T follicular helper cell (primary cell): ENCODE data around the gene CDK2AP2.

Experiments
- DNase-seq: peaks from one replicate; pipeline ENCODE4 v3.0.0-alpha.2; 2020; ENCODE audit warnings: low read depth

CDK2AP2 gene

DNA sequence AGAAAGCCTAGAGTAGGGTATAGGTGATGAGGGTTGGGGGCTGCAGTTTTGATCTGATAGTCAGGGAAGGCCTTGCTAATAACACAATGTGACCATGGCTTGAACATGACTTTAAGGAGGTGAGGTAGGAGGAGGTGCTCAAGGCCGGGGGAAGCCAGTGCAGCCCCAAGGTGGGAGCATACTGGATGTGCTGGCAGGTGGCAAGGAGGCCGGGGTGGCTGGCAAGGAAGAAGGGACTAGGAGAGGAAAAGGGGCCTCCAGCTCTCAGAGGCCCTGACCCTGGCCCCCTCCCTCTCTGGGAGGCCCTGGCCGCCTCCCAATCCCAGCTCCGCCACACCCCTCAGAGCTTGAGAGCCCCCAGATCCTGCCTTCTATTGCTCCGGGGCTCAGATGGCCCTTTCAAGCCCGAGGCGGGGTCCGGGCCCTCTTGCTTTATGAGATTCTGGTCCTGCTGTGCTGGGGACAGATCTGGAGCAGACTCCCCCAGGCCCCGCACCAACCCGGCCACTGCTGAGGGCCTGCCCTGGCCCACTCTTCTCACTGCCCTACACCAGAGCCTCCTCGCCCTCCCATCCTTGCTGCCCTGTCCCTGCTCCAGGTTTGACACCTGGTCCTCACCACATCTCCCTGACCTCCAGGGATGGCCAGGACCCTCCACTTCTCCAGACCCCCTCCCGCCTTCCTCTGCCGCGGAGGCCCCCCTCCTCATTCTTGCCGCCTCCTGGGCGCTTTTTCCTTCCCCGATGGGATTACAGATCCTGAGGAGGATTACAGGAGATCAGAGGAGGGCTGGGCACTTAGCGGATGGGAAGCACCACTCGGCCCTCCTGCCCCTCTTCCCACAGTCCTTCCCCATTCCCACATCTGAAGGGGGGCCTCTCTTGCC lies 4.6 kb downstream of the CDK2AP2 start:
- DNase-seq = no peak

DNA sequence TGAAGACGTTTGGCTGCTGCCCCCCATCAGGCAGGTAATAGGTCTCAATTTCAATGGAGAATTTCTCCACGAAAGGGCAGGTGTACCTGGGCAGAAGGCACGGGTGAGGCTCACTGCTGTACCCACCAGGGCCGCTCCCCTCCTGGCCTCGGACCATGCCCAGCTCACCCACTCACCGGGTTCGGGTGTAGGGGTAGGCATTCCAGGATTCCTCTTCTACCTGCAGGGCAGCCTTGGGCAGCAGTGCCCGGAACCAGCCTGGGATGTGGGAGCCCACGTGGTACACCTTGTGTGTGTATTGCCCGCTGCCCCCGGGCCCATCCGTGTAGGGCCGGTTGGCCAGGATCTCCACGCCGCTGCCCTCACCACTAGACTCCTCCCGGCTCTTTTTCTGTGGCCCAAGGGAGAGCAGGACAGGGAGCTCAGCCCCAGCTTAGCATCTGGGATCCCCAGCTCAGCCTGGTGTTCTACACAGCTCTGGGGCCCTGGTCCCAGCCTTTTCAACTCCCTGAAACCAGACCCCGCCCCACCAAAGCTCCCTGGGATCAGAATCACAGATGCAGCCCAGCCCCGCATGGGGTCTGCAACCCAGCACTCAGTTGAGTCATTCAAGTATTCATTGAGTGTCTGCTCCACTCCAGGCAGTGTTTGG lies 5.5 kb downstream of the CDK2AP2 start:
- no peak for DNase-seq

DNA sequence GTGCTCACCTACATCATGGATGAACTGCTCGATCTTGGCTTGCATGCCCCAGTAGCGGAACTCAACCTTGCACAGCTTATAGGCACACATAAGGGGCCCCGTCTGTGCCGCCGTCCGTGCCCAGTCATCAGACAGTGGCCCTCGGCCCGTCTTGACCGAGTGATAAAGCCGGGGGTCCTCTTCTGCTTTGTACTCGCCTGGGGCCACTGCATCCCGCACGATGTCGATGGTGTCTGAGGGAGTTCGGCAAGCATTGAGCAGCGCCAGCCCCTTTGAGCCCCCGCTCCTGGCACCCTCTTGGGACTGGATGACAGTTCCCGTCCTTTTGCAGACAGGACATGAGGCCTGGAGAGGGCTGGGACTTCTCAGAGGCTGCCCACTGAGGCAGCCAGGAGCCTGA lies 6.1 kb downstream of the CDK2AP2 start:
- no peak for DNase-seq

DNA sequence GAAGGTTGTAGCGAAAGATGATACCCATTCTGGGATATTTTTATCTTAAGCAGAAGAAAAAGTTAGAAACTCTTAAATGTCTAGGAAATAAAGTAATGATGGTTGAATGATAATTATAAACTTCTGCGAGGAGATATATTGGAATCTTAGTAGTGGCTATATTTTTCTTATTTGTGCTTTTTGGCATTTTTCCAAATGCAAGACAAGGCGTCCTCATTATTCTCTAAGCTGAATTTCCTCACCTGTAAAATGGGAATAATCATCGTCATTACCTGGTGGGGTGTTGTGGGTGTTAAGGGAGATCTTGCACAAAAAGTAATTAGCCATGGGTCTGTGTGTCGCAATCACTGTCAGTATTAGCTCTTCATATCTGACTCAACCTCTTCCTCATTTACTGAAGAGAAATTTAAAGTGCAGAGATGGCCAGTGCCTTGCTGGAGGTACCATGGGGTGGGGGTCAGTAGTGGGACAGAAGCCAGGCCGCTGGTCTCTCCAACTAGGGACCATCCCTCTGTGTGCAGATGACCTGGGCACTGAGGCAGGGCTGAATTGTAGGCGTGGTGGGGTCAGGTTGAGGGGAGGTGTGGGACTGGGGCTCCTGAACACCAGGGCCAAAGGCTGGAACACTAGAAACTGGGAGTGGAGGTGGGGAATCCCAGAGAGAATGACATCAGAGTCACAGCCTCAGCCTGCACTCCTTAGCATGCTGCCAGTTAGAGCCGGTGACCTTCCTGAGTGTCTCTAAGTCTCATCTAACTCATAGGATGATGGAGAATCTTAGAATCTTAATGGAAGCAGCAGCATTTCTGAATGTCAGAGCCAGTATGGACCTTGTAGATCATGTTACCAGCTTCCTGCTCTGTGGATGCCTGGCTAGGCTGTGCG lies 6.9 kb downstream of the CDK2AP2 start:
- DNase-seq = no peak

DNA sequence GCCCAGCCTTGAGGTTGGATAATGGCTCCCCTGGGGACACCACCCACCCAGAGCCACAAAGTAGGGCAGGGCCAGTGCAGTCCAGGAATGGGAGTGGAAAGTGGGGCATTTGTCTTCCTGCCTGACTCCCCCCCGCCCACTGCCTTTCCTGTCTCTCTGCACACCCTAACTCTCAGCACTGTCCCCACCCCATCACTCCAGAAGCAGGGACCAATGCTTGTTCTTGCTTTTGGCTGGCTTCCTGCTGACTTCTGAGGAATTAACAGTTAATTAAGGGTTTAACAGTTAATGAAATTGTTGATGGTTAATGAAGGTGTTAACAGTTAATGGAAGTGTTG lies 7.5 kb downstream of the CDK2AP2 start:
- no peak for DNase-seq

DNA sequence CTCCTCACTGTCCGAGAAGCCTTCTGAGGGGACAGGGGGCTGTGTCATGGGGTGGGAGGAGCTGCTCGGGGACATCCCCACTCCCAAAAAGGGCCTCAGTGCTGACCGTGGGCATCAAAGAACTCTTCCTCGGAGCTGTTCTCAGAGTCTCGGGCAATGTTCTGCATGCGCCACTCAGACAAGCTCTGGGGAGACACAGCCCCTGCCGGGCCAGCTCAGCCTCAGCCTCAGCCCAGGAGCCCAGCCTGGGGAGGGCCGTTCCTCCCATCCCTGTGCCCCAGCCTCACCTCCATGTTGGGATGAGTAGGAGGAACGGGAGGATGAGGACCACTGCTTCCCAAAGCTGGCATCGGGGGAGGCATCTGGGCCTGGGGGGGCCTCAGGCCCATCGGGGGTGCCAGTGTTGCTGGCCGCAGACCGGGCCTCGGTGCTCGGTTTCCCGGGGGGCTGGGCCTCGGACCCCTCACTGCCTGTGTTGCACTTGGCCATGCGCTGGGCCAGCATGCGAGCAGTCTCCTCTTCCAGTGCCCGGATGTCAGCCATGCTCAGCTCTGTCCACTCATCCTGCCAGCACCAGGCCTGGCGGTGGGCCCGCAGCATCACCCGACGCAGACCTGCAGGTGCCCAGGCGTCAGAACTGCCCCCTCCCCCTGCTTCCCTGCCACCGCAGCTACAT lies 8.0 kb downstream of the CDK2AP2 start:
- DNase-seq = no peak

DNA sequence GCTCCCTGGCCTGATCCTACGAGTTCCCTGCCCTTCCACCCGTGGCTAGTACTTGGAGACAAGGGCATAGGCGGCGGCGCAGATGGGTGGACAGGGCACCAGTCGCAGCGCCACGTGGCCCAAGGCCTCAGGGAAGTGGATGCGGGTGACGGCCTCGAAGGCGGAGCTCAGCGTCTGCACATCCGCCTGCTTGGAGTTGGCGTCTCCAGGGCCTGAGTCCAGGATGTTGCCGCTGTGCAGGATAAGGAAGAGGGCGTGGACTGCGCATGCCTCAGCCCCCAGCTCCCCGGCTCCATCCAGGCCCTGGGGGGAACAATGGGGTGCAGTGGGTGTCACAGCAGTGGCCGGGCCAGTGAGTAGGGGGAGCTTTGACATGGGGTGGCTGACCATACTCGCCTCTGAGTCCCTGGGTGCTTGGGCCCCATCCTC lies 9.4 kb downstream of the CDK2AP2 start:
- no peak for DNase-seq

DNA sequence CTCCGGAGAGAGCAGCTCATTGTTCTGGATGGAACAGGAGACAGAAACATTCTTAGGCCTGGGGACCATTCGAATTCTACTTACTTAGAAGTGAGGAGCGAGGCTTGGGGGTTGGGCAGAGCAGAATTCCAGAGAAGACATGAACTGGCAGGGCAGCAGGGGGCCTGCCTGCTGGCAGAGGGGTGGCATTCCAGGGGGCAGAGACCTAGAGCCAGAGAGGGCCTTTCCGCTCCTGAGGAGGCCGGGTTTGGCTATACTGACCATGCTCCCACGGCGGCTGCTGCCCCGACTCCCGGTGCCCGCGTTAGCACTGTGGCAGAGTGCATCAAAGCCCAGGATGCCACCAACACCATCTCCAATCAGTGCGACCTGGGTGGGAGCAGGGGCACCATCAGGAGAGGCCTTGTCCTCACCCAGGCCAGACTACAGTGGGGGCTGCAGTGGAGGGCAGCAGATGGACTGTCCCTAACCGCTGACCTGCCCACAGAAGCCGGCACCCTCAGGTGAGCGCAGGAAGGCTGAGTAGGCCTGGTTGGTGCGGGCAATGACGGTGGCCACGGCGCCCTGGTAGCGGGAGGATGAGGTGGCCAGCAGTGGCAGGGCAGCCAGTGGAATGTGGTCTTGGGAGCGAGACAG lies 10.2 kb downstream of the CDK2AP2 start:
- DNase-seq = no peak

DNA sequence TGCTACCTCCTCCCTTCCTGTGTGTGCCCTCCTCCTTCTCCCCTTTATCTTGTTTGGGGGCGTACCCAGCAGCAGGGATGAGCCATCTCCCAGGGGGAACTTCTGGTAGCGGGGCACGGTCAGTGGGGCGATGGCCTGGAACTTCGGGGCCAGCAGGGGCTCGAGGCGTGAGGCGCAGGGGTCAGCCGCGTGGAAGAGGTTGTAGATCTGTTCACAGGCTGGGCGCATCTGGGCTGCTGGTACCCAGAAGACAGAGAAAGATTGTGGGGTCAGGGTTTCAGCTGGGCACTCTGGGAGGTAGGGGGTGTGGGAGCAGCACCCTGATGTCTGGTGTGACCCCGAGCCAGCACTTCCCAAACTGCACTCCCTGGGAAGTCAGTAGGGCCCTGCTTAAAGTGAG lies 11.8 kb downstream of the CDK2AP2 start:
- DNase-seq = no peak

DNA sequence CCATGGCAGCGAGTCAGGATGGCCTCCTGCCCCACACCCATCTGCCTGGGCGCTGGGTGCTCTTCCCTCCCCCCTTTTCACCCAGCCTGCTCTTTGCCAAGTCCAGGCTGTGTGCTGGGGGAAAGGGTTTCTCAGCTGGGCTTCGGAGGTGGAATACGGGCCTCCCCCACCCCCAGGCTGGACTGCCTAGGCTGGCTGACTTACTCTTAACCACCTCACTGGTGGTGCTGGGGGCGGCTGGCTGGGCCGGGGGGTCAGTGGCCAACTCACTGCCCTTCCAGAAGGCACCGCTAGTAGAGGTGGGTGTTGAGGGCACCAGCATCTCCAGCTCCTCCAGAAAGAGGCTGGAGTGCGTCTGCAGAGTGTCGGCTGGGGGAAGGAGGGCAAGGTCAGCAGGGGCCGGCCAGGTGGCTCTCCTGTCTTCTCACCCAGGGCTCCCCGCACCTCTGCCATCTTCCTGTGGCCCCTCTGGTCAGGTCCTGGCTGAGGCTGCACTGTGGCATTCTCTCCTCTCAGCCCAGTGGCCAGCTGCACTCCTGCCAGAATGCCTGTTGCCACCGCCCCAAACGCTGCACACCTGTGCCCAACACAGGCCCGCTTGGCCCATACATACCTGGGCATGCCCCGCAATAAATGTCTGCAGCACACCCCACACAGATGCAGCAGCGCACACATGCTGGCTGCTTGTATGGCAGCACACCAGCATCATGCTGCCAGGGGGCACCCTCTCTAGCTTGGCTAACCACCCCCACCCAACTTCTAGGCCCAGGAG lies 12.5 kb downstream of the CDK2AP2 start:
- no peak for DNase-seq

DNA sequence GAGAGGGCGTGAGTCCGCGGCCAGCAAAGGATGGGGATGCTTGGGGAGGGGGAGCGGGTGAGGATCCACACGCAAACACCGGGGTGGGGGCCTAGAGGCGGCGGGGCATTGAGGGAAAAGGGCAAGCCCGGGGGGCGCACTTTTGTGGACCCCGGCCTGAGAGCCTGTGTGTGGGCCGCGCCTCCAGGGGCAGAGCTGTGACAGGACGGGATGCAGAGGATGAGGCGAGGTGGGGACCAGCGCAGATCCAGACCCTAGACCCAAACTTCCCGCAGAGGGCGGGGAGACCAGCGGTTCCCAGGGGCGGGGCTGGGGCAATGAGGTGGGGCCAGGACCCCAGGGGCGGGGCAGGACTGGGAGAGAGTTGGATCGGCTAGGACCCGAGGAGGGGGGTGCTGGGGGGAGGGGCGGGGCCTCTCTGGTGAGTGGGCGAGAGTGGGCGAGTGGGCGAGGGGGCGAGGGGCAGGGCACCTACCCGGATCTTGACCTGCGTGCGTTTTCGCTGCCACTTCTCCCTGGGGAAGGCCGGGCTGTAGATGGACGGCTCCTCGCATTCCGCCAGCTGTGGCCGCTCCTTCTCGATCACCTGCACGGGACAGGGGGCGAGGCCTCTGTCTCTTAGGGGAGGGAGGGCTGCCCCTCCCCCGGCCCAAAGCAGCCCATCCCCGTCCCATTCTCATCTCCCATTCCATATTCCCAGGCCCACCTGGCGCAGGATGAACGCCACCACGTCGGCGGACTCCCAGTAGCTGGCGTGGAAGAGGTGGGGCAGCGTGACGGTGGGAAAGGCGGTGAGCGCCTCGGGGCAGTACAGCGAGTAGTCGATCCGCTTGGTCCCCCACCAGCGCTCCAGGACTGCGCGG lies 13.4 kb downstream of the CDK2AP2 start:
- no peak for DNase-seq

DNA sequence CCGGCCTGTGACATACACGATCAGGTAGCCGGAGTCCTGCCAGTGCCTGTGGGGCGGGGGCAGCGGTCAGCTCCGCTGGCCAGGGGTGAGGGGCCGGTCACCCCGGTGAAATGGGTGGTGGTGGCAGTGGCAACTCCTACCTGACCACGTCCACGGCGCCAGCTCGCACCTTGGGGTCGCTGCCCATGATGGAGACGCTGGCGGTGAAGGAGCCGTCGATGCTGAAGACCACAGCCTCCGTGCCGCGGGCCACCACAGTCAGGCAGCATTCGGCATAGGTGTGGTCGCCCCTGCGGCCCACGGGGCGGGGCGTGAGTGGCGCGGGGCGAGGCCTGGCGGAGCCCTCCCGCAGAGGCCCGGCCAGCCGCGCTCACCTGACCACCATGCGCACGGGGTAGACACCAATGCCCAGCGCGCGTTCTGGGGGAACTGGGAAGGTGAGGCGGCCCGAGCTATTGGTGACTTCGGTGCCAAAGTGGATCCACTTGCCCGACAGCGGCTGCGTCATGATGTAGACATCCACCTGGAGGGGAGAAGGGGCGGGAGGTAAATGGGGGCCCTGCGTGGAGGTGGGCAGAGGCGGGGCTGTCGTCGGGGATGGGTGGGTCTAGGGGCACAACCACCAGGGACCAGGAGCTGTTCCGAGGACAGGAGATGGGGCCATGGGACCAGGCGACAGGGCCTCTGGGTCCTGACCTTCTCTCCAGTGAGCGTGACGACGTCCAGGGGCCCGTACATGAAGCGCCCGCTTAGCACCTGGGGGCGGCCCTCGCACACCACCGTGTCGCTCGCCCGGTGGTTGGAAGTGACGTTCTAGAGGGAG lies 14.2 kb downstream of the CDK2AP2 start:
- no peak for DNase-seq

DNA sequence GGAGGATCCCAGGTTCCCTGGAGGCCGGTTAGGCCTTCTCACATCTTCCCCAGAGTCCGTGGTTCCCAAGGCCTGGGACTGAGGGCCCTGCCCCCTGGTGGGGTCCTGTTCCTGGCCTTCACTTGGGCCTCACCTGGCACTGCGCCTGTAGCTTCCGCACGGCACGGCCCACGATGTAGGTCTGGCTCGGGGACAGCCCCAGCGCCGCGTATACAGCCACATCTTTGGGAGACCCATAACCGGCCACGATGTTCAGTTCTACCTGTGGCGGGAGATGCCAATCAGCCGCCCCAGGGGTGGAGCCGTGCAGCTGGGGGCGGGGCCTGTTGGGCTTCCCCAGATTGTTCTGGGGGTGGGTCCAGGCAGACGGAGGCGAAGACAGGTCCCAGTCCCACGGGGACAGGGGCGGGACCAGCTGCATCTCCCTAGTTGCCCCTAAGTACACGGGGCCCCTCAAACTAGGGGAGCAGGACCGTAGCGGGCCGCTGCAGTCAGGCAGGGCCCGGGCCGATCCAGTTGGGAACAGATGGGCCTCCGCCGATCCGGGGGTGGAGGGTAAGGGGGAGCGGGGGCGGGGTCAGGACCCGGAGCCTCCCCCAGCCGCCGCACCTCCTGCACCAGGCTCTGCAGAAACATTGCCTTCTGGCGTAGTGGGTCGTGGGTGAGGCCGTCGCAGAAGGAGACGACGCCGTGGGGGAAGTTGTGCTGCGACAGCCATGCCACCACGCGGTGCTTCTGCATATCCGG lies 15.0 kb downstream of the CDK2AP2 start:
- no peak for DNase-seq

DNA sequence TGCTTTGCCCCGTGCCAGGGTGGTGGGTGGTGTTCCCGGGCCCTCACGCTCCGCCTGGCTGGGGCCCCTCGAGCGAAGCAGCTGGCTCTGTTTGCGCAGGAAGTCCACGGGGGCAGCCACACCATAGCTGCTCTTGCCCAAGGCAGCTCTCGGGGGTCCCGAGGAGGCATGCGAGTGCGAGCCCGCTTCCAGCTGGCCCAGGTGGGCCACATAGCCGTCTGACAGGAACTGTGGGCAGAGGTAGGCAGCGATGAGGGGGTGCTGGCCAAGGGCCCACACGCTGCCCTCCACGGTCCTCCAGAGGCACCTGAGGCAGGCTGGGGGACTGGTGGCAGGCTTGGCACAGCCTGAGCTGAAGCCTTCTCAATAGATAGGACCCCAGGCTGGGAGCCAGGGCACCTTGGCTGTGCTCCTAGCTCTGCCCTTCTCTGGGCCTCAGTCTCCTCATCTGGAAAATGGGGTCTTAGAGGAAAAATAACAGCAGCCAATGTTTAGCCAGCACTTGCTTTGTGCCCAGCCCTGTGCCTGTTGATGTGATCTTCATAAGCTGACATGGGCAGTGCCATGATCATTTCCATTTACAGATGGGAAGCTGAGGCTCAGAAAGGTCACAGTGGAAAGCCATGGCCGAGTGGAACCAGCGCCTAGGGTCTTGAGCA lies 15.8 kb downstream of the CDK2AP2 start:
- no peak for DNase-seq

DNA sequence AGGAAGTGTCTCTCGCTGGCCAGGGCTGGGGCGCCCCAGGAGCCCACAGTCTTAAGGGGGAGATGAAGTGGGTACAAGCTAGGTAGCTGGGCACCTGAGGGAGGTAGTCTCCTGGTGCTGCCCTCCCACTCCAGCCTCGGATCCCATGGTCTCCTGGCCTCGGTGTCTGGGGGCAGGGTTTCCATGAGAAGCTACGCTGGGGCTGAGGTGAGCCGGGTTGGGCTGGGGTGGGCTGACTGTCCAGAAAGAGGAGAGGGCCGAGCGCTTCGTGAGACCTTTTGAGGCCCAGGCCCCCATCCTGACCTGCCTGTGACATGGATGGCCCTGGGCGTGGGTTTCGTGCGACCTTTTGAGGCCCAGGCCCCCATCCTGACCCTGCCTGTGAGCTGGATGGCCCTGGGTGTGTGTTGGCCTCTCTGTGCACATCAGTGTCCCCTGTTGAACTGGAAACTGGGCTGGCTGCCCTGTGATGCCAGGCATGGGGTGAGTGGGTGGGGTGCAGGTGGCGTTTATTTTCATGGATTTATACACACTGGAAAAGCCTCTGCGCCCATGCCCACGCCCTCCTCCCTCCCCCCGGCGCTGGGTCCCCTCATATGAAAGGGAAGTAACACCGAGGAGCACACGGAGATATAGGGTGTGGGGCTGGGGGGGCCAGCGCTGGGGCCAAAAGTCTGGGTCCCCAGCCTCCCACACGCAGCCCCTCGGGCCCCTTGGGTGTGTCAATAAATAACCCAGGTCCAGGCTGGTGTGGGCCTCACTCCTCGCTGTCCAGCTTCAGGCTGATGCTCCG lies 16.5 kb downstream of the CDK2AP2 start:
- no peak for DNase-seq

DNA sequence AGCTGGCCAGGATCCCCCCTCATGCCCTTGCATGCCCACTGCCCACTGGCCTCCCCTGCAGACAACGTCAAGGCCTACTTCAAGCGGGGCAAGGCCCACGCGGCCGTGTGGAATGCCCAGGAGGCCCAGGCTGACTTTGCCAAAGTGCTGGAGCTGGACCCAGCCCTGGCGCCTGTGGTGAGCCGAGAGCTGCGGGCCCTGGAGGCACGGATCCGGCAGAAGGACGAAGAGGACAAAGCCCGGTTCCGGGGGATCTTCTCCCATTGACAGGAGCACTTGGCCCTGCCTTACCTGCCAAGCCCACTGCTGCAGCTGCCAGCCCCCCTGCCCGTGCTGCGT lies 17.3 kb downstream of the CDK2AP2 start:
- no peak for DNase-seq
